SK-N-SH (cell line): ENCODE results near the gene TAF5. TPM values are rescaled to one million over a fixed set of nuclear protein-coding genes. Genes with fewer than 3 reads are reported as not detected.
A peak's percentile ranks its signal among the peaks of the same experiment; 100 is the strongest.

Experiments
- CTCF ChIA-PET: fragments of 300-600, 350-600 bp; formaldehyde crosslinking; extraction: SDS; loops from one replicate; lab custom pipeline; 2021; lab: Yijun Ruan, JAX
- POLR2A ChIA-PET: fragments of 350-600 bp; sonication (Branson Sonifier 250); formaldehyde crosslinking; extraction: SDS; loops from one replicate; lab custom pipeline; 2020; ENCODE audit warnings: antibody characterized with exemption, inconsistent platforms; lab: Yijun Ruan, JAX
- DNase-seq: peaks from one replicate; pipeline ENCODE4 v3.0.0; 2012
- H2AFZ ChIP-seq: fragments of 200-600 bp; sonication (generic); 2 replicates; pipeline ENCODE4 v1.8.1; 2016; ENCODE audit warnings: antibody characterized with exemption, mild to moderate bottlenecking, low read depth
- H3F3A ChIP-seq: fragments of 200-600 bp; sonication (generic); replicated peaks from 2 replicates; pipeline ENCODE3; 2016; ENCODE audit warnings: antibody characterized with exemption, mild to moderate bottlenecking; ENCODE audit not compliant: insufficient read depth
- H3K27ac ChIP-seq, 2 experiments: fragments of 200-500 bp in 1 of 2; fragments of 200-600 bp in 1 of 2; sonication (Bioruptor generic) in 1 of 2; sonication (generic), shearing (Covaris generic) in 1 of 2; 2 replicates each; pipeline versions ENCODE4 v1.5.1 to v1.6.1; 2014 to 2016; ENCODE audit warnings: low read depth in 2 of 2, inconsistent platforms in 1 of 2, low read length in 1 of 2, mild to moderate bottlenecking in 1 of 2, mixed read lengths in 1 of 2
- H3K27me3 ChIP-seq: fragments of 200-600 bp; sonication (generic), shearing (Covaris generic); 2 replicates; pipeline ENCODE4 v1.6.1; 2016; ENCODE audit warnings: mixed run types; ENCODE audit not compliant: insufficient read depth
- H3K36me3 ChIP-seq, 2 experiments: fragments of 200-500 bp in 1 of 2; fragments of 200-600 bp in 1 of 2; sonication (Bioruptor generic) in 1 of 2; sonication (generic) in 1 of 2; replicated peaks in 1 of 2; 2 replicates each; pipeline versions ENCODE3 to v1.5.1; 2014 to 2016; ENCODE audit warnings: low read length in 1 of 2, mild to moderate bottlenecking in 1 of 2; ENCODE audit not compliant: insufficient read depth in 2 of 2, control insufficient read depth in 1 of 2
- H3K4me1 ChIP-seq, 2 experiments: fragments of 200-500 bp in 1 of 2; fragments of 200-600 bp in 1 of 2; sonication (Bioruptor generic) in 1 of 2; sonication (generic), shearing (Covaris generic) in 1 of 2; 2 replicates each; pipeline versions ENCODE4 v1.5.1 to v1.6.1; 2014 to 2016; ENCODE audit warnings: low read depth in 1 of 2, low read length in 1 of 2, mixed run types in 1 of 2; ENCODE audit not compliant: insufficient read depth in 2 of 2, control insufficient read depth in 1 of 2
- H3K4me2 ChIP-seq: fragments of 200-600 bp; sonication (generic), shearing (Covaris generic); 2 replicates; pipeline ENCODE4 v1.6.1; 2017; ENCODE audit warnings: mixed run types
- H3K4me3 ChIP-seq, 2 experiments: fragments of 200-500 bp in 1 of 2; fragments of 200-600 bp in 1 of 2; sonication (Bioruptor generic) in 1 of 2; sonication (generic), shearing (Covaris generic) in 1 of 2; 2 replicates each; pipeline versions ENCODE4 v1.5.1 to v1.8.1; 2014 to 2016; ENCODE audit warnings: low read depth in 2 of 2, inconsistent platforms in 1 of 2, low read length in 1 of 2, mild to moderate bottlenecking in 1 of 2, mixed read lengths in 1 of 2, moderate library complexity in 1 of 2
- H3K79me2 ChIP-seq: fragments of 200-600 bp; sonication (generic); 2 replicates; pipeline ENCODE4 v1.8.1; 2017; ENCODE audit warnings: mild to moderate bottlenecking; ENCODE audit not compliant: insufficient read depth
- H3K9ac ChIP-seq: fragments of 200-600 bp; sonication (generic); 2 replicates; pipeline ENCODE4 v1.6.1; 2017; ENCODE audit warnings: mixed run types
- H3K9me2 ChIP-seq: fragments of 200-600 bp; sonication (generic); 2 replicates; pipeline ENCODE4 v1.6.1; 2017; ENCODE audit warnings: mixed run types
- H3K9me3 ChIP-seq: fragments of 200-600 bp; sonication (generic); 2 replicates; pipeline ENCODE4 v1.6.1; 2017; ENCODE audit warnings: mixed run types, mild to moderate bottlenecking, moderate library complexity
- H4K20me1 ChIP-seq: fragments of 200-600 bp; sonication (generic); 2 replicates; pipeline ENCODE4 v1.6.1; 2017; ENCODE audit warnings: mild to moderate bottlenecking, mixed run types; ENCODE audit not compliant: insufficient read depth
- EZH2phosphoT487 ChIP-seq: fragments of 200-600 bp; sonication (generic); IDR thresholded peaks from 2 replicates; pipeline ENCODE4 v1.6.1; 2017; ENCODE audit warnings: low read depth, mixed run types, mild to moderate bottlenecking, antibody characterized with exemption, moderate library complexity, borderline replicate concordance
- JUND ChIP-seq: IDR thresholded peaks from 2 replicates; pipeline ENCODE4 v1.4.0; 2012
- MXI1 ChIP-seq: IDR thresholded peaks from 2 replicates; pipeline ENCODE4 v1.6.1; 2012; ENCODE audit warnings: mild to moderate bottlenecking, low read depth, low read length, improper control_type of control experiment
- NFIC ChIP-seq: IDR thresholded peaks from 2 replicates; pipeline ENCODE4 v1.4.0; 2012; ENCODE audit warnings: borderline replicate concordance
- NRF1 ChIP-seq: IDR thresholded peaks from 2 replicates; pipeline ENCODE4 v1.6.1; 2012; ENCODE audit warnings: low read depth, mild to moderate bottlenecking, low read length
- RAD21 ChIP-seq: IDR thresholded peaks from 2 replicates; pipeline ENCODE4 v1.6.1; 2012; ENCODE audit warnings: mild to moderate bottlenecking, low read length
- RXRA ChIP-seq: IDR thresholded peaks from 2 replicates; pipeline ENCODE4 v1.4.0; 2012; ENCODE audit warnings: low read depth, mild to moderate bottlenecking, borderline replicate concordance
- SMC3 ChIP-seq: IDR thresholded peaks from 2 replicates; pipeline ENCODE4 v1.6.1; 2012; ENCODE audit warnings: low read depth, low read length, improper control_type of control experiment
- TAF1 ChIP-seq: IDR thresholded peaks from 2 replicates; pipeline ENCODE4 v1.6.1; 2012; ENCODE audit warnings: low read depth, mild to moderate bottlenecking, low read length, moderate library complexity, borderline replicate concordance
- TCF12 ChIP-seq: IDR thresholded peaks from 2 replicates; pipeline ENCODE4 v1.4.0; 2012
- YY1 ChIP-seq: IDR thresholded peaks from 2 replicates; pipeline ENCODE4 v1.4.0; 2012; ENCODE audit warnings: low read depth, mild to moderate bottlenecking
- WGBS: methylation state at CpG from one replicate; pipeline ENCODE4 v1.1.6; 2017; ENCODE audit warnings: low lambda C conversion rate; 5-methylcytosine and 5-hydroxymethylcytosine counted together
- polyA plus RNA-seq, 3 experiments: library from polyadenylated mRNA; depleted of rRNA; stranded (reverse); fragments of >200 nt; gene quantifications; 2 replicates each; pipeline ENCODE4 v1.2.3, GENCODE V29; 2012
- TF ChIP-seq, protein P1 (sequence below): IDR thresholded peaks from 2 replicates; pipeline ENCODE4 v1.4.0; 2012; ENCODE audit warnings: low read depth, borderline replicate concordance
- TF ChIP-seq, protein P2 (sequence below): IDR thresholded peaks from 2 replicates; pipeline ENCODE4 v1.6.1; 2012; ENCODE audit warnings: mild to moderate bottlenecking, low read depth, low read length, moderate library complexity
- TF ChIP-seq, protein P3 (sequence below): IDR thresholded peaks from 2 replicates; pipeline ENCODE4; 2012
- TF ChIP-seq, protein P4 (sequence below): fragments of 200-600 bp; sonication (generic); IDR thresholded peaks from 2 replicates; pipeline ENCODE4 v1.6.1; 2017; ENCODE audit warnings: antibody characterized with exemption, mild to moderate bottlenecking, moderate library complexity
- TF ChIP-seq, protein P5 (sequence below): fragments of 150-350 bp; IDR thresholded peaks from 2 replicates; pipeline ENCODE4 v1.6.1; 2016; ENCODE audit warnings: mild to moderate bottlenecking, low read depth, low read length
- TF ChIP-seq, protein P6 (sequence below): IDR thresholded peaks from 2 replicates; pipeline ENCODE4 v1.4.0; 2012; ENCODE audit warnings: low read depth

TAF5 gene
- polyA plus RNA-seq, 1 of the 3 experiments (the other 2 are of a cell fraction), result 1.3 TPM

DNA sequence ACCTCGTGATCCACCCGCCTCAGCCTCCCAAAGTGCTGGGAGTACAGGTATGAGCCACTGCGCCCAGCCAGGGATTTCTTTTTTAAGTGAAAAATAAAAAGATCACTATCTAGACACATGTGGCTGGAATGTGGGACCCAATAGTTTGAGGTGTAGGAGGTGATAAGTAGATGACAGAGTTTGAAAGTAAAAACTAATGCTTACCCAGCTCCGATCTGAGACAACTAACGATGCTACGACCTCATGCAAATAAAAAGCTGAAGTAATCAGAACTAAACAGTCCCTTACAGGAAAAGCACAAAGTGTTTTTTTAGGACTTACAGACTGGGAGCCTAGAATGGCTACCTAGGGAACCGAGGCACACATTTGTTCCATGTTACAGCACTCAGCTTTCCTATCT, 39.9 kb upstream of the TAF5 start:
- Histone ChIP-seq H3K79me2 (peaks cover 10% of the 10 kb centered on the region; the same call in 1 of the 2 replicates), H3K4me1 (no peaks in the 10 kb centered on the region), H3K27ac (no peak overlapping the region), H3K4me2 (no peak overlapping the region), H3K36me3 (peaks cover 3 to 65% of the 10 kb centered on the region in 2 experiments), H3K9me2 (no peaks in the 10 kb centered on the region), H2AFZ (no peak overlapping the region), H4K20me1 (no peaks in the 10 kb centered on the region), H3F3A (no peaks in the 10 kb centered on the region), H3K9me3 (no peaks in the 10 kb centered on the region)
- WGBS, result 96% methylated on average over 7 of the region's 7 CpGs
- ChIA-PET POLR2A (interaction anchor here (0.6 kb wide), 1 partner anchor 77 kb away, joined by 3 read pairs; no protein-coding TSS in a partner anchor), CTCF (no interaction called here)
- no peak for TF ChIP-seq RXRA
- no peak for TF ChIP-seq EZH2phosphoT487
- TF ChIP-seq JUND, result no peak
- no peak for TF ChIP-seq TAF1
- TF ChIP-seq TCF12, result no peak
- no peak for TF ChIP-seq YY1
- TF ChIP-seq, protein P1, sequence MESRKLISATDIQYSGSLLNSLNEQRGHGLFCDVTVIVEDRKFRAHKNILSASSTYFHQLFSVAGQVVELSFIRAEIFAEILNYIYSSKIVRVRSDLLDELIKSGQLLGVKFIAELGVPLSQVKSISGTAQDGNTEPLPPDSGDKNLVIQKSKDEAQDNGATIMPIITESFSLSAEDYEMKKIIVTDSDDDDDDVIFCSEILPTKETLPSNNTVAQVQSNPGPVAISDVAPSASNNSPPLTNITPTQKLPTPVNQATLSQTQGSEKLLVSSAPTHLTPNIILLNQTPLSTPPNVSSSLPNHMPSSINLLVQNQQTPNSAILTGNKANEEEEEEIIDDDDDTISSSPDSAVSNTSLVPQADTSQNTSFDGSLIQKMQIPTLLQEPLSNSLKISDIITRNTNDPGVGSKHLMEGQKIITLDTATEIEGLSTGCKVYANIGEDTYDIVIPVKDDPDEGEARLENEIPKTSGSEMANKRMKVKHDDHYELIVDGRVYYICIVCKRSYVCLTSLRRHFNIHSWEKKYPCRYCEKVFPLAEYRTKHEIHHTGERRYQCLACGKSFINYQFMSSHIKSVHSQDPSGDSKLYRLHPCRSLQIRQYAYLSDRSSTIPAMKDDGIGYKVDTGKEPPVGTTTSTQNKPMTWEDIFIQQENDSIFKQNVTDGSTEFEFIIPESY, result no peak
- TF ChIP-seq, all 33 proteins: peak for 0
- Histone ChIP-seq H3K27me3 (no peaks in the 10 kb centered on the region), H3K4me3 (no peak overlapping the region), H3K9ac (no peak overlapping the region)
- no peak for DNase-seq

DNA sequence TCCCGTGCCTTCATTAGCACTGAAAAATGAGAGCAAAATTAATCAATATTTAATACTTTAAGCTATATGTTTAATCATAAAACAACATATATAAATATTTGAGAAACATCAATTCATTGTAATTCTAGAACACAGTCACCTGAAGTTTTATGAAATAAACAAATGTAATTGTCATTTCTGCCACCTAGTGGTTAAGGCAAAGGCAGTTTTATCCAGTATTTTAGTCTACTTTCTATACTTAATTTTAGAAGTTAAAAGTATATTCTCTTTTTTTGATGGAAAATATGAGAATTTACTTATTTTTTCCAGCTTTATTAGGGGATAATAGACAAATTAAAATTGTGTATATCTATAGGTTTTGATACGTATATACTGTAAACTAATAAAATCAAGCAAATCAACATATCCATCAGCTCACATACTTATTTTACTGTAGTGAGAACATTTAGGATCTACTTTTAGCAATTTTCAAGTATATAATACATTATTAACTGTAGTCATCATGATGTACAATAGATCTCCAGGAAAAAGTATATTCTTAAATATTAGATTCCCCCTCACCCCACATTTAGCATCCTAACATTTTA, 33.7 kb upstream of the TAF5 start:
- H3K9me3 ChIP-seq, result no peaks in the 10 kb centered on the region
- H2AFZ ChIP-seq, result no peak overlapping the region
- no peak overlapping the region for H3K4me2 ChIP-seq
- H3K27ac ChIP-seq, result 0 out of 4 replicates have a peak overlapping the region, but pooled peaks of 1 of the 2 experiments have one; percentile 15
- WGBS, result 94% methylated on average over 2 of the region's 2 CpGs
- H3K4me1 ChIP-seq, result no peaks in the 10 kb centered on the region
- H3K36me3 ChIP-seq, result peaks cover 20 to 48% of the 10 kb centered on the region in 2 experiments
- H3K27me3 ChIP-seq, result no peaks in the 10 kb centered on the region
- H4K20me1 ChIP-seq, result no peaks in the 10 kb centered on the region
- no peak overlapping the region for H3K9ac ChIP-seq
- H3K9me2 ChIP-seq, result no peaks in the 10 kb centered on the region
- TF ChIP-seq RAD21 (peak; percentile 58), NRF1 (no peak), SMC3 (0 out of 2 replicates have a peak, but pooled peaks have one; percentile 23), MXI1 (no peak), NFIC (no peak)
- TF ChIP-seq, protein P2, sequence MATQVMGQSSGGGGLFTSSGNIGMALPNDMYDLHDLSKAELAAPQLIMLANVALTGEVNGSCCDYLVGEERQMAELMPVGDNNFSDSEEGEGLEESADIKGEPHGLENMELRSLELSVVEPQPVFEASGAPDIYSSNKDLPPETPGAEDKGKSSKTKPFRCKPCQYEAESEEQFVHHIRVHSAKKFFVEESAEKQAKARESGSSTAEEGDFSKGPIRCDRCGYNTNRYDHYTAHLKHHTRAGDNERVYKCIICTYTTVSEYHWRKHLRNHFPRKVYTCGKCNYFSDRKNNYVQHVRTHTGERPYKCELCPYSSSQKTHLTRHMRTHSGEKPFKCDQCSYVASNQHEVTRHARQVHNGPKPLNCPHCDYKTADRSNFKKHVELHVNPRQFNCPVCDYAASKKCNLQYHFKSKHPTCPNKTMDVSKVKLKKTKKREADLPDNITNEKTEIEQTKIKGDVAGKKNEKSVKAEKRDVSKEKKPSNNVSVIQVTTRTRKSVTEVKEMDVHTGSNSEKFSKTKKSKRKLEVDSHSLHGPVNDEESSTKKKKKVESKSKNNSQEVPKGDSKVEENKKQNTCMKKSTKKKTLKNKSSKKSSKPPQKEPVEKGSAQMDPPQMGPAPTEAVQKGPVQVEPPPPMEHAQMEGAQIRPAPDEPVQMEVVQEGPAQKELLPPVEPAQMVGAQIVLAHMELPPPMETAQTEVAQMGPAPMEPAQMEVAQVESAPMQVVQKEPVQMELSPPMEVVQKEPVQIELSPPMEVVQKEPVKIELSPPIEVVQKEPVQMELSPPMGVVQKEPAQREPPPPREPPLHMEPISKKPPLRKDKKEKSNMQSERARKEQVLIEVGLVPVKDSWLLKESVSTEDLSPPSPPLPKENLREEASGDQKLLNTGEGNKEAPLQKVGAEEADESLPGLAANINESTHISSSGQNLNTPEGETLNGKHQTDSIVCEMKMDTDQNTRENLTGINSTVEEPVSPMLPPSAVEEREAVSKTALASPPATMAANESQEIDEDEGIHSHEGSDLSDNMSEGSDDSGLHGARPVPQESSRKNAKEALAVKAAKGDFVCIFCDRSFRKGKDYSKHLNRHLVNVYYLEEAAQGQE, result no peak
- TF ChIP-seq, protein P3, sequence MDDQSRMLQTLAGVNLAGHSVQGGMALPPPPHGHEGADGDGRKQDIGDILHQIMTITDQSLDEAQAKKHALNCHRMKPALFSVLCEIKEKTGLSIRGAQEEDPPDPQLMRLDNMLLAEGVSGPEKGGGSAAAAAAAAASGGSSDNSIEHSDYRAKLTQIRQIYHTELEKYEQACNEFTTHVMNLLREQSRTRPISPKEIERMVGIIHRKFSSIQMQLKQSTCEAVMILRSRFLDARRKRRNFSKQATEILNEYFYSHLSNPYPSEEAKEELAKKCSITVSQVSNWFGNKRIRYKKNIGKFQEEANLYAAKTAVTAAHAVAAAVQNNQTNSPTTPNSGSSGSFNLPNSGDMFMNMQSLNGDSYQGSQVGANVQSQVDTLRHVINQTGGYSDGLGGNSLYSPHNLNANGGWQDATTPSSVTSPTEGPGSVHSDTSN, result no peak
- TF ChIP-seq, protein P4, sequence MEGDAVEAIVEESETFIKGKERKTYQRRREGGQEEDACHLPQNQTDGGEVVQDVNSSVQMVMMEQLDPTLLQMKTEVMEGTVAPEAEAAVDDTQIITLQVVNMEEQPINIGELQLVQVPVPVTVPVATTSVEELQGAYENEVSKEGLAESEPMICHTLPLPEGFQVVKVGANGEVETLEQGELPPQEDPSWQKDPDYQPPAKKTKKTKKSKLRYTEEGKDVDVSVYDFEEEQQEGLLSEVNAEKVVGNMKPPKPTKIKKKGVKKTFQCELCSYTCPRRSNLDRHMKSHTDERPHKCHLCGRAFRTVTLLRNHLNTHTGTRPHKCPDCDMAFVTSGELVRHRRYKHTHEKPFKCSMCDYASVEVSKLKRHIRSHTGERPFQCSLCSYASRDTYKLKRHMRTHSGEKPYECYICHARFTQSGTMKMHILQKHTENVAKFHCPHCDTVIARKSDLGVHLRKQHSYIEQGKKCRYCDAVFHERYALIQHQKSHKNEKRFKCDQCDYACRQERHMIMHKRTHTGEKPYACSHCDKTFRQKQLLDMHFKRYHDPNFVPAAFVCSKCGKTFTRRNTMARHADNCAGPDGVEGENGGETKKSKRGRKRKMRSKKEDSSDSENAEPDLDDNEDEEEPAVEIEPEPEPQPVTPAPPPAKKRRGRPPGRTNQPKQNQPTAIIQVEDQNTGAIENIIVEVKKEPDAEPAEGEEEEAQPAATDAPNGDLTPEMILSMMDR, result peak; percentile 83
- TF ChIP-seq, protein P5, sequence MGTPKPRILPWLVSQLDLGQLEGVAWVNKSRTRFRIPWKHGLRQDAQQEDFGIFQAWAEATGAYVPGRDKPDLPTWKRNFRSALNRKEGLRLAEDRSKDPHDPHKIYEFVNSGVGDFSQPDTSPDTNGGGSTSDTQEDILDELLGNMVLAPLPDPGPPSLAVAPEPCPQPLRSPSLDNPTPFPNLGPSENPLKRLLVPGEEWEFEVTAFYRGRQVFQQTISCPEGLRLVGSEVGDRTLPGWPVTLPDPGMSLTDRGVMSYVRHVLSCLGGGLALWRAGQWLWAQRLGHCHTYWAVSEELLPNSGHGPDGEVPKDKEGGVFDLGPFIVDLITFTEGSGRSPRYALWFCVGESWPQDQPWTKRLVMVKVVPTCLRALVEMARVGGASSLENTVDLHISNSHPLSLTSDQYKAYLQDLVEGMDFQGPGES, result no peak
- TF ChIP-seq, protein P6, sequence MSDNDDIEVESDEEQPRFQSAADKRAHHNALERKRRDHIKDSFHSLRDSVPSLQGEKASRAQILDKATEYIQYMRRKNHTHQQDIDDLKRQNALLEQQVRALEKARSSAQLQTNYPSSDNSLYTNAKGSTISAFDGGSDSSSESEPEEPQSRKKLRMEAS, result no peak
- peaks cover 9% of the 10 kb centered on the region for H3F3A ChIP-seq
- DNase-seq, result peak; percentile 42
- H3K79me2 ChIP-seq, result peaks cover 16% of the 10 kb centered on the region; the same call in 1 of the 2 replicates
- ChIA-PET POLR2A (interaction anchor here (0.6 to 0.7 kb wide), 2 partner anchors 56 to 480 kb away, joined by 3 read pairs; partner anchors contain the start of gene BORCS7), CTCF (interaction anchor here (0.6 to 4.5 kb wide), 49 partner anchors 8 to 1825 kb away, joined by 3 to 50 read pairs (median 4); partner anchors contain the start of genes CNNM2, CYP17A1, INA and NT5C2)
- no peak overlapping the region; a peak in 1 of 4 replicates for H3K4me3 ChIP-seq
